ENCODE data around the gene ATP10B.
"Not testable (repeated sequence)": the region's sequence is repeated elsewhere in the genome, so short reads cannot be mapped to it uniquely, and the experiment has no call there.

The ATP10B gene

GRCh38 chr5:160750938-160751657 is 100.9 kb downstream of the ATP10B start:
- DNase-seq: no peak

GRCh38 chr5:160749682-160750081 is 102.3 kb downstream of the ATP10B start:
- no peak for DNase-seq

- no peak for DNase-seq
Observed at GRCh38 chr5:160749026-160749425, 103.0 kb downstream of the ATP10B start.

- DNase-seq: no peak
Observed at GRCh38 chr5:160747987-160748386, 104.0 kb downstream of the ATP10B start.

- DNase-seq: no peak
Observed at GRCh38 chr5:160747559-160747958, 104.5 kb downstream of the ATP10B start.

GRCh38 chr5:160744268-160745101 is 107.5 kb downstream of the ATP10B start:
- no peak for DNase-seq

- no peak for DNase-seq
Observed at GRCh38 chr5:160743027-160743426, 109.0 kb downstream of the ATP10B start.

- no peak for DNase-seq
Observed at GRCh38 chr5:160742446-160742845, 109.6 kb downstream of the ATP10B start.

- DNase-seq: no peak
Observed at GRCh38 chr5:160727296-160727997, 124.6 kb downstream of the ATP10B start.

GRCh38 chr5:160726721-160727120 is 125.3 kb downstream of the ATP10B start:
- no peak for DNase-seq

- DNase-seq: no peak
Observed at GRCh38 chr5:160720822-160721221, 131.2 kb downstream of the ATP10B start.

GRCh38 chr5:160715508-160715907 is 136.5 kb downstream of the ATP10B start:
- DNase-seq: not testable (repeated sequence)

- DNase-seq: no peak
Observed at GRCh38 chr5:160703547-160704189, 148.3 kb downstream of the ATP10B start.

GRCh38 chr5:160702934-160703333 is 149.1 kb downstream of the ATP10B start:
- DNase-seq: peak; percentile 4

GRCh38 chr5:160702311-160702803 is 149.7 kb downstream of the ATP10B start:
- no peak for DNase-seq

GRCh38 chr5:160701403-160701802 is 150.6 kb downstream of the ATP10B start:
- no peak for DNase-seq

- DNase-seq: no peak
Observed at GRCh38 chr5:160699301-160699700, 152.7 kb downstream of the ATP10B start.

- no peak for DNase-seq
Observed at GRCh38 chr5:160697281-160697680, 154.7 kb downstream of the ATP10B start.

- no peak for DNase-seq
Observed at GRCh38 chr5:160694896-160695295, 157.1 kb downstream of the ATP10B start.

GRCh38 chr5:160693831-160694465 is 158.1 kb downstream of the ATP10B start:
- no peak for DNase-seq

- DNase-seq: no peak
Observed at GRCh38 chr5:160692271-160692670, 159.7 kb downstream of the ATP10B start.

GRCh38 chr5:160685695-160686094 is 166.3 kb downstream of the ATP10B start:
- peak; percentile 14 for DNase-seq
